Measurements from ENCODE around the gene GOLIM4.

Gene GOLIM4

GRCh38 chr3:168096210-168096652 lies 507 bp upstream of the GOLIM4 start:
- peak; percentile 96 for DNase-seq

GRCh38 chr3:168094877-168095610 lies 680 bp downstream of the GOLIM4 start:
- DNase-seq, result no peak

DNA sequence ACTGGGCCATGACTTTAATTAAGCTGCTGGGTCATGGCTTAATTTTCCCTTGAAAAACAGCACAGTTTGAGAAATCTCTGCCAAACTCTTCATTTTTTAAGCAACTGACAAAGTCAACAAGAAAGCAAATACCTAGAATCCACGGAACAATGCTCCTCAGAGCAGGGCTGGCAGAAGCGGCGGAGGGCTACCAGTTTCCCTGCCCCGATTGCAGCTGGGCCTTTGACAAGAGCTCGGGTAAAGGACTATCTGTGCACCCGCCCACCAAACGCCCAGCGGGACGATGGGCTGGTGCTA lies 1.2 kb downstream of the GOLIM4 start:
- DNase-seq, result peak; percentile 57

DNA sequence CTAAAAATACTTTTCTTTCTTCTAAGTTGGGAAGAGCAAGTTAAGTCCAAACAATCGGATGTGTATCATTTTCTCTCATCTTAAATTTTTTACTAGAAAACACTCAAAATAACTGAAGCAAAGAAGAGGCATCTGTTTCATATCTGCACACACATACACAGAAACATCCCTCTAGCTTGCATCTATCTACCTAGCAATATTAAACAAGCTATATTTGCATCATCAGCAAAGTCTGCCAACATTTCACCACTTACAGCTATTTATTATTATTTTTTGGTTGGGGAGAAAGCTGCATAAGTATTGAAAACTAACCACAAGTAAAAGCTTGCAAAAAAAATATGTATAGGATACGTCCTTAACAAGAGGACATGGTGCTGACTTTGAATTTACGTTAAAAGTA lies 1.9 kb downstream of the GOLIM4 start:
- no peak for DNase-seq

GRCh38 chr3:168093229-168093628 lies 2.5 kb downstream of the GOLIM4 start:
- DNase-seq, result no peak

- DNase-seq, result no peak
Measured at GRCh38 chr3:168091941-168092340, 3.8 kb downstream of the GOLIM4 start.

GRCh38 chr3:168091302-168091858 lies 4.3 kb downstream of the GOLIM4 start:
- DNase-seq, result no peak

GRCh38 chr3:168090306-168091085 lies 5.2 kb downstream of the GOLIM4 start:
- no peak for DNase-seq

- no peak for DNase-seq
Measured at GRCh38 chr3:168089179-168089771, 6.4 kb downstream of the GOLIM4 start.

DNA sequence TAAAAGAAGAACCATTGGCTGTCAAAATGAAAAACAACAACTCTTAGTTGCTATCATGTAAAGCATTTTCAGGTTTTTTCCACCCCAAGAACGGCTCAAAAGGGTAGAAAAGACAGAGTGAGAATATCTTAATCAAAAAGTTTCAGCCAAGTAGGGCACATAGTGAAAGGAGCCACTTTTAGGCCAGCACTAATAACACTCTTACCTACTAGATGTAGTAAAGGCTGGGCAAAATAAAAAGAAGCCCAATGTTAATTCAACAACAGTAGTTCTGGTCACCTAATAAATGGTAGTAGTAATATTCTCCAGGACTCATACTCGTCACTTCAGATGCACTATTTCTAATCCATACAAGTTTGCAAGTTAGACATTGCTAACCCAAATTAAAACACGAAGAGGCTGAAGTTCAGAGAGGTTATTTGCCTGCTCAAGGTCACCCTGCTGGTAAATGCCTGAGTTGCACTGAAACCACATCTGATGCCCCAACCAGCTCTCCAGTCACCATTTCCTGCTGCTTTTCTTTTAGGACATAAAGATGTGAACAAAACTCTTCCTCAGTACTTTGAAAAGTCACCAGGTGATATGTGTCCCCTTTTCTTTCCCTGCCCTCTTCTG lies 7.5 kb downstream of the GOLIM4 start:
- DNase-seq, result no peak

DNA sequence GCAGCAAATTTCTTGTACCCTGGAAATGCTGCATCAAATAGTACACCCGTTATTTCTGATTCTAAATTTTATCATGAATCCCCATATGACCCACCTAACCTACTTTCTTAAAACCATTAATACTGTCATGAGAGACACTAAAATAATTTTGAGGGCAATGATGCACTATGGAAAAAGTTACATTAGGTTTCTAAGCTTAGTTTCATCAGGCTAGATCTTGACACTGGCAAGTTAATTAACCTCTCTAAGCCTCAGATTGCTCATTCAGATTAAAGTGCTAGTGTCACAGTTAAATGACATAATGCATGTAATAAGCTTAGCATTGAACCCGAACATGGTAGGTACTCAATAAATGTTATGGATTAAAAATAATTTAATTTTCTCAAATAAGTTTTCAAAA lies 8.2 kb downstream of the GOLIM4 start:
- no peak for DNase-seq

- no peak for DNase-seq
Measured at GRCh38 chr3:168086541-168087260, 9.0 kb downstream of the GOLIM4 start.

DNA sequence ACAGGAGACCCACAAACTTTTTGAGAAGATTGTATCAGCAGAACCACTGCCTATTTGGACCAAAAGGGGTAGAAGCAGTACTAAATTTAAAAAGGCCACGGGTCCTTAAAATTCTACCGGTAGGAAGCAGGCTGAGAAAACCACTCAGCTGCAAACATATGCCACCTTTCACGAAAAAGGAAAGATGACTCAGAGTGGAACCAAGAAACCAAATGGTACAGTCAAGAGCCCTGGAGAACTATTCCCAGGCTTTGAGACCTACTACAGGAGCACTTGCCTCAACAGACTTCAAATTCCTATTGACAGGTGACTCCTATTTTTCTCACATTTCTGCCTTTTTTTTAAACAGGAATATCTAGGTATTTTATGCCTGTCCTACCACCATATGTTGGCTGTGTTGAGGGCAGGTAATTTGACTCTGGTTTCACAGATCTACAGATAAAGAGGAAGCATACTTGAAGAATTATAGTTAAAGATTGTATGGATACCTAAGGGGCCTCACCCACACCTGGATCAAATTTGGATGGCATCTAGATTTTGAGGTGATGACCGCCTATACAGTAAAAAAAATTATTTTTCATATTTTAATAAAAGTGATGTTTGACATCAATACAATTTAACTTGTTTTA lies 10.1 kb downstream of the GOLIM4 start:
- DNase-seq, result no peak

GRCh38 chr3:168083906-168084305 lies 11.8 kb downstream of the GOLIM4 start:
- DNase-seq, result no peak

DNA sequence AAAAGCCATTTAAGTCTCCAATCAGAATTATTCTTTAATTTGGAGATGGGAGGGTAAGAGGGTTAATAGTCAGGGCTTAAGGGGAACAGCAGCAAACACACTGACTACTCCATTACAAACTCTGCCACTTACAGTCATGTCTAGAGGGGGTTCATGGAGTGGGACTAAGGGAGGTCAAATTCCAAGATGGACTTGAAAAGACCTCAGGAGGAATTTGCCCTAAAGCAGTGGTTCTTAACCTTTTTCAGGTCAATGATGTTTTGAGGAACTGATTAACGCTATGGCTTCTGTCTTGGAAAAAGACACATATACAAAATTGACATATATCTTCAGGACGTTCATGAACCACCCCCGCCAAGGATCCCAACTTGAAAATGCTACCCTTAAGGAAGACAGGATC lies 13.9 kb downstream of the GOLIM4 start:
- DNase-seq, result no peak

- DNase-seq, result no peak
Measured at GRCh38 chr3:168081171-168081771, 14.5 kb downstream of the GOLIM4 start.

DNA sequence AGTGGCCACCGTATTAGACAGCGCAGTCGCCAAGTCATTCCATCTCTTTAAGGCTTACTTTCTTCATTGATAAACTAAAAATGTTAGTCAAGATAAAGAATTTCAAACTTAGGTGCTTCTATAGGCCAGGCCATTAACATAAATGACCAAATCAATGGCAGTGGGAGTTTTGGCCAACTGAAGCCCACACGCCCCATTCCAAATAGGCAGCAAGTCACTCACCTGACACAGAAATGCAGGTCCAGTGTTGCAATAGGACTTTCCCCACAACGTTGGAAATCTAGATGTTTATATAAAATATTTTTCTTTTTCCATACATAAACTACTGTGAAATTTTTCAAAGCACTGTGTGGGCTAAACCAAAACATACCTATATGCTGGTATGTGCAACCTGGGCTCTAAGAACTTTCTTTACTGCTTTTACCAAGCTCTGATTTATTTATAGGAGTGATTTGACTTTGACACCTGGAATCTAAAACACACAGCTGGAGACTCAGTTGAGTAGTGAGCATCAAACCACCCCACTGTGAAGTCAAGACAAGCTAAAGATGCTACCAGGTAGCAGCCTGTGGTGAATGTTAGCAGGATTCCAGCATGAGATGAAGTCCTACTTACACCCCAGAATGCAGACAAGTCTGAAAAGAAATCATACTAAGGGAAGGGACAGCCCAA lies 15.1 kb downstream of the GOLIM4 start:
- no peak for DNase-seq

- no peak for DNase-seq
Measured at GRCh38 chr3:168080022-168080421, 15.7 kb downstream of the GOLIM4 start.

DNA sequence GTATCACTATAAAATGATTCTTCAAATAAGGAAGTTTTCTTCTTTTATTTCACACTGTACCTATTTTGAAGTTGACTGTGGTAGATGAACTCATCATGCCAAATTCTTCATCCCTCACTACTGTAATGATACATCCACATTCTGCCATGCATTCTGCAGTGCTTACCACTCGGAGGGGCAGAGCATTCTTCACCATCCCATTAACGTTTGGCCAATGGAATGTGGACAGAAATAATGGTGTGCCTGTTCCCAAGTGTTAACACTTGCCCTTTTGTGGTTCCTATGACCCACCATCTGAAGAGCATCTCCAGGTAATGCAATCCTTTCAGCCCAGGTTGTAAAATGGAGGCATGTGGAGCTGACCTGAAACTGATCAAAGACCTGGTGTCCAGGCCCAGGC lies 18.6 kb downstream of the GOLIM4 start:
- no peak for DNase-seq

DNA sequence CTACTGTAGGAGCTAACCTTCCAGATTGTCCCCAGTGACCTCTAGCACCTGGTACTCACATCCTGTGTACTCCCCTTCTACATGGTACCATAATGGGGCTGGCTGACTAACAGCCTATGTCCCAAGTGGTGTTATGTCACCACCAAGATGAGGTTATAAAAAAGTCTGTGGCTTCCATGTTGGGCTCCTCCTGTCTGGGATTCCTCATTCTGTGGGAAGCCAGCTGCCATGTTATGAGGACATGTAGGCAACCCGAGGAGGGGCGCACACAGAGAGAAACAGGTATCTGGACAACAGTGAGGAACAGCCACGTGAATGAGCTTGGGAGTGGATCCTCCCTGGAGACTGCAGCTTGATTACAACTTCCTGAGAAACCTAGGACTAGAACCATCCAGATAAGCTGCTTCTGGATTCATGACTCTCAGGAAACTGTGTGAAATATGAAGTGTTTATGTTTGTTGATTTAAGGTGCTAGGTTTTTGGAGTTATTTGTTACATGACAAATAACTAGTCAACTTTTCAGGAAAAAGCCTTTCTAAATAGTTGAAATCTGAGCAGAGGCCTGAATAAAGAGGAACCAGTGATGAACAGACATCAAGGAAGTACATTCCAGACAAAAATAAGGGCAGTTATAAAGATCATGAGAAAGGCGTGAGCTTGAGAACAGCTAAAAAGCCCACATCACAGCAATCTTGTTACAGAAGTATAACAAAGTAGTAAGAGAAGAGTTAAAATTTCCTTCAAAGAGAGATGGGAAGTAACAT lies 21.7 kb downstream of the GOLIM4 start:
- DNase-seq, result no peak

GRCh38 chr3:168072323-168072650 lies 23.4 kb downstream of the GOLIM4 start:
- no peak for DNase-seq

Measured in NCI-H446 treated with DMSO at 0.1 percent for 48 hours (cell line).